ENCODE measurements around the gene LZTS3. TPM values are rescaled to one million over a fixed set of nuclear protein-coding genes. Genes with fewer than 3 reads are reported as not detected.

The LZTS3 gene
- total and polyA plus RNA-seq, 2 of the 13 experiments (the other 11 are each of a cell fraction or from before 2014, with no cell fraction given): 10.1 to 31.3 TPM

DNA sequence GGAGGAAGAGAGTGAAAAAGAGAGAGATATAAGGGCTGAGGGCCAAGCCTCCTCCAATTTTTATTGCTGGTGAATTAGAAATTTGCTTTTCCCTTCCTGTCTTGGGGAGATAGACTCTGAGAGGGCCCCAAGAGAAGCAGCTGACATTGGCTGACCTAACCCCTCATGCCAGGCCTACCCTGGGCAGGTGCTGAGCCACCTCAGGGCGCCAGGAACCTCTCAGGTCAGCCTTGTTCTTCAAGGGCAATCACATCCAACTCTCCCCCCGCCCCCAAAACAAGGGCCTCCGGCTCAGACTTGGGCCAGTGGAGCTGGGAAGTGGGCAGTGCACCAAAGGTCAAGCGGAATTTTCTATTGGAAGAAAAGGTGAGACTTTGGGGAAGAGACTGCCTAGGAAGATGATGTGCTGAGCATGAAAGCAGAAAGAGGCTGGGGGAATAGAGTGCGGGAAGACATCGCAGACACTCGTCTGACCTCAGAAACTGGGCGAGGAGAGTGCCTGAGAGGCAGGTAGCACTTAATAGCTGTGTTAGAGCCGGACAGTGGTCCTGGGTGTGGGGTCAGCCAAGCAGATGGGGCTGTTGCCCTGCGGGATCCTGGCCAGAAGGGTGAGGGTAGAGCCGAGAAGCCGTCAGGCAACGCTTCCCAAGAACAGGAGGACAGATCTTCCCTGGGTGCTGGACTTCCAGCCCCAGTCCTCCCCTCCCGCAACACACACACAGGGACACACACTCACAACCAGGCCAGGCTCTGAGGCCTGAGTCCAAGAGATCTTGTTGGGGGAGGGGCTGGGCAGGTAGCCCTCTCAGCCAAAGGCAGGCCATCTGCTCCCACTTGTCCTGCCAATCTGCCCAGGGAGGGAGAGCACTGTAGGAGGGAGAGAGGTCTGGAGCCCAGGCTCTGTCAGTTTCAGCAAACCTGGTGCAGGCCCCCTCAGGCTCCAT lies 10.0 kb downstream of the LZTS3 start (continued):
- TF ChIP-seq KAT7 (CRISPR knock-in tag; IDR thresholded peaks at IDR 0.05; ENCODE audit: borderline replicate concordance): no peak
- no peak for TF ChIP-seq CBX5 (CRISPR knock-in tag; IDR thresholded peaks at IDR 0.05; ENCODE audit: borderline replicate concordance)
- TF ChIP-seq KDM6A (CRISPR knock-in tag; IDR thresholded peaks at IDR 0.05; ENCODE audit: low read depth): no peak
- TF ChIP-seq HNF4A (CRISPR knock-in tag; IDR thresholded peaks at IDR 0.05): peak; percentile 62
- TF ChIP-seq, protein P1, sequence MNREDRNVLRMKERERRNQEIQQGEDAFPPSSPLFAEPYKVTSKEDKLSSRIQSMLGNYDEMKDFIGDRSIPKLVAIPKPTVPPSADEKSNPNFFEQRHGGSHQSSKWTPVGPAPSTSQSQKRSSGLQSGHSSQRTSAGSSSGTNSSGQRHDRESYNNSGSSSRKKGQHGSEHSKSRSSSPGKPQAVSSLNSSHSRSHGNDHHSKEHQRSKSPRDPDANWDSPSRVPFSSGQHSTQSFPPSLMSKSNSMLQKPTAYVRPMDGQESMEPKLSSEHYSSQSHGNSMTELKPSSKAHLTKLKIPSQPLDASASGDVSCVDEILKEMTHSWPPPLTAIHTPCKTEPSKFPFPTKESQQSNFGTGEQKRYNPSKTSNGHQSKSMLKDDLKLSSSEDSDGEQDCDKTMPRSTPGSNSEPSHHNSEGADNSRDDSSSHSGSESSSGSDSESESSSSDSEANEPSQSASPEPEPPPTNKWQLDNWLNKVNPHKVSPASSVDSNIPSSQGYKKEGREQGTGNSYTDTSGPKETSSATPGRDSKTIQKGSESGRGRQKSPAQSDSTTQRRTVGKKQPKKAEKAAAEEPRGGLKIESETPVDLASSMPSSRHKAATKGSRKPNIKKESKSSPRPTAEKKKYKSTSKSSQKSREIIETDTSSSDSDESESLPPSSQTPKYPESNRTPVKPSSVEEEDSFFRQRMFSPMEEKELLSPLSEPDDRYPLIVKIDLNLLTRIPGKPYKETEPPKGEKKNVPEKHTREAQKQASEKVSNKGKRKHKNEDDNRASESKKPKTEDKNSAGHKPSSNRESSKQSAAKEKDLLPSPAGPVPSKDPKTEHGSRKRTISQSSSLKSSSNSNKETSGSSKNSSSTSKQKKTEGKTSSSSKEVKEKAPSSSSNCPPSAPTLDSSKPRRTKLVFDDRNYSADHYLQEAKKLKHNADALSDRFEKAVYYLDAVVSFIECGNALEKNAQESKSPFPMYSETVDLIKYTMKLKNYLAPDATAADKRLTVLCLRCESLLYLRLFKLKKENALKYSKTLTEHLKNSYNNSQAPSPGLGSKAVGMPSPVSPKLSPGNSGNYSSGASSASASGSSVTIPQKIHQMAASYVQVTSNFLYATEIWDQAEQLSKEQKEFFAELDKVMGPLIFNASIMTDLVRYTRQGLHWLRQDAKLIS (CRISPR knock-in tag; IDR thresholded peaks at IDR 0.05): no peak
- no peak for TF ChIP-seq HOXA7 (CRISPR knock-in tag; IDR thresholded peaks at IDR 0.05)
- TF ChIP-seq POLR2G (IDR thresholded peaks at IDR 0.05; ENCODE audit: low read depth, low read length): no peak
- 0 out of 2 replicates have a peak, but pooled peaks have one; percentile 23 for TF ChIP-seq ZNF550 (CRISPR knock-in tag; IDR thresholded peaks at IDR 0.05; ENCODE audit: borderline replicate concordance)
- TF ChIP-seq PHF8 (CRISPR knock-in tag; IDR thresholded peaks at IDR 0.05): no peak
- no peak for TF ChIP-seq BCL6 (CRISPR knock-in tag; IDR thresholded peaks at IDR 0.05)
- 0 out of 2 replicates have a peak, but pooled peaks have one; percentile 39 for TF ChIP-seq MYC (CRISPR knock-in tag; IDR thresholded peaks at IDR 0.05; ENCODE audit: borderline replicate concordance)
- no peak for TF ChIP-seq ZNF569 (CRISPR knock-in tag; IDR thresholded peaks at IDR 0.05; ENCODE audit: borderline replicate concordance)
- TF ChIP-seq, protein P2, sequence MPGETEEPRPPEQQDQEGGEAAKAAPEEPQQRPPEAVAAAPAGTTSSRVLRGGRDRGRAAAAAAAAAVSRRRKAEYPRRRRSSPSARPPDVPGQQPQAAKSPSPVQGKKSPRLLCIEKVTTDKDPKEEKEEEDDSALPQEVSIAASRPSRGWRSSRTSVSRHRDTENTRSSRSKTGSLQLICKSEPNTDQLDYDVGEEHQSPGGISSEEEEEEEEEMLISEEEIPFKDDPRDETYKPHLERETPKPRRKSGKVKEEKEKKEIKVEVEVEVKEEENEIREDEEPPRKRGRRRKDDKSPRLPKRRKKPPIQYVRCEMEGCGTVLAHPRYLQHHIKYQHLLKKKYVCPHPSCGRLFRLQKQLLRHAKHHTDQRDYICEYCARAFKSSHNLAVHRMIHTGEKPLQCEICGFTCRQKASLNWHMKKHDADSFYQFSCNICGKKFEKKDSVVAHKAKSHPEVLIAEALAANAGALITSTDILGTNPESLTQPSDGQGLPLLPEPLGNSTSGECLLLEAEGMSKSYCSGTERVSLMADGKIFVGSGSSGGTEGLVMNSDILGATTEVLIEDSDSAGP (CRISPR knock-in tag; IDR thresholded peaks at IDR 0.05; ENCODE audit: borderline replicate concordance): peak; percentile 17; the same call in 1 of the 2 replicates
- TF ChIP-seq, protein P3, sequence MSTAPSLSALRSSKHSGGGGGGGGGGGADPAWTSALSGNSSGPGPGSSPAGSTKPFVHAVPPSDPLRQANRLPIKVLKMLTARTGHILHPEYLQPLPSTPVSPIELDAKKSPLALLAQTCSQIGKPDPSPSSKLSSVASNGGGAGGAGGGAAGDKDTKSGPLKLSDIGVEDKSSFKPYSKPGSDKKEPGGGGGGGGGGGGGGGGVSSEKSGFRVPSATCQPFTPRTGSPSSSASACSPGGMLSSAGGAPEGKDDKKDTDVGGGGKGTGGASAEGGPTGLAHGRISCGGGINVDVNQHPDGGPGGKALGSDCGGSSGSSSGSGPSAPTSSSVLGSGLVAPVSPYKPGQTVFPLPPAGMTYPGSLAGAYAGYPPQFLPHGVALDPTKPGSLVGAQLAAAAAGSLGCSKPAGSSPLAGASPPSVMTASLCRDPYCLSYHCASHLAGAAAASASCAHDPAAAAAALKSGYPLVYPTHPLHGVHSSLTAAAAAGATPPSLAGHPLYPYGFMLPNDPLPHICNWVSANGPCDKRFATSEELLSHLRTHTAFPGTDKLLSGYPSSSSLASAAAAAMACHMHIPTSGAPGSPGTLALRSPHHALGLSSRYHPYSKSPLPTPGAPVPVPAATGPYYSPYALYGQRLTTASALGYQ (CRISPR knock-in tag; IDR thresholded peaks at IDR 0.05): no peak
- no peak for TF ChIP-seq JUN (CRISPR knock-in tag; IDR thresholded peaks at IDR 0.05)
- TF ChIP-seq, protein P4, sequence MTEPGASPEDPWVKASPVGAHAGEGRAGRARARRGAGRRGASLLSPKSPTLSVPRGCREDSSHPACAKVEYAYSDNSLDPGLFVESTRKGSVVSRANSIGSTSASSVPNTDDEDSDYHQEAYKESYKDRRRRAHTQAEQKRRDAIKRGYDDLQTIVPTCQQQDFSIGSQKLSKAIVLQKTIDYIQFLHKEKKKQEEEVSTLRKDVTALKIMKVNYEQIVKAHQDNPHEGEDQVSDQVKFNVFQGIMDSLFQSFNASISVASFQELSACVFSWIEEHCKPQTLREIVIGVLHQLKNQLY (CRISPR knock-in tag; IDR thresholded peaks at IDR 0.05): no peak
